Tibial artery (tissue), 4 donors: ENCODE data around the gene DEGS2.

Source experiments
- DNase-seq, 2 donors: peaks; one replicate each; pipeline ENCODE4 v3.0.0-alpha.2; 2019
- H3K27ac ChIP-seq, 2 donors: fragments of 200-600 bp; sonication (generic) in 1 of 2; 1 replicate in 1 of 2; 2 replicates in 1 of 2; pipeline ENCODE4 v1.5.1; 2018 to 2019; ENCODE audit warnings: mild to moderate bottlenecking in 1 of 2
- H3K27me3 ChIP-seq, 2 donors: fragments of 200-600 bp; sonication (generic) in 1 of 2; one replicate each; pipeline versions ENCODE4 v1.5.1 to v1.6.0; 2016 to 2019
- H3K36me3 ChIP-seq, 3 donors: fragments of 200-600 bp; sonication (generic) in 2 of 3; one replicate each; pipeline ENCODE4 v1.5.1; 2016 to 2019; ENCODE audit warnings: mild to moderate bottlenecking in 2 of 3
- H3K4me1 ChIP-seq, 4 donors: fragments of 200-600 bp; sonication (generic) in 2 of 4; 1 replicate in 3 of 4; 2 replicates in 1 of 4; pipeline ENCODE4 v1.5.1; 2016 to 2019
- H3K4me3 ChIP-seq, 2 donors: fragments of 200-600 bp; sonication (generic) in 1 of 2; 1 replicate in 1 of 2; 2 replicates in 1 of 2; pipeline ENCODE4 v1.5.1; 2018 to 2019; ENCODE audit warnings: mild to moderate bottlenecking in 2 of 2
- H3K9me3 ChIP-seq, 3 donors: fragments of 200-600 bp; sonication (generic) in 1 of 3; one replicate each; pipeline ENCODE4 v1.5.1; 2016 to 2019
- CTCF ChIP-seq, 2 experiments: fragments of 200-600 bp in 1 of 2; fragments of 450-650 bp in 1 of 2; IDR thresholded peaks; one replicate each; pipeline ENCODE4 v1.5.1; 2017 to 2019; ENCODE audit warnings: antibody characterized with exemption in 2 of 2, mild to moderate bottlenecking in 1 of 2, moderate library complexity in 1 of 2
- intact Hi-C: fragments of 100-400 bp; cut with DNase I; formaldehyde crosslinking; loops from one replicate; pipeline ENCODE4 v1.15.0; 2023; ENCODE audit warnings: low total_unique reads

Gene DEGS2

GRCh38 chr14:100147181-100147631 lies 12.2 kb downstream of the DEGS2 start:
- peaks cover 0 to 17% (median 0%) of the 10 kb centered on the region in 3 donors for H3K36me3 ChIP-seq
- no peaks in the 10 kb centered on the region for H3K9me3 ChIP-seq
- H3K27me3 ChIP-seq: peaks cover 0 to 14% of the 10 kb centered on the region in 2 donors
- H3K4me3 ChIP-seq: no peak overlapping the region
- TF ChIP-seq CTCF (IDR thresholded peaks at IDR 0.05): no peak
- intact Hi-C loops: no loop called here
- no peak overlapping the region for H3K27ac ChIP-seq
- peaks cover 0 to 35% (median 0%) of the 10 kb centered on the region in 4 donors for H3K4me1 ChIP-seq
- DNase-seq: no peak

GRCh38 chr14:100146531-100147091 lies 12.8 kb downstream of the DEGS2 start:
- H3K36me3 ChIP-seq: peaks cover 0 to 17% (median 0%) of the 10 kb centered on the region in 3 donors
- TF ChIP-seq CTCF (IDR thresholded peaks at IDR 0.05): no peak
- intact Hi-C loops: no loop called here
- peaks cover 0 to 34% (median 0%) of the 10 kb centered on the region in 4 donors for H3K4me1 ChIP-seq
- no peak for DNase-seq
- H3K4me3 ChIP-seq: no peak overlapping the region
- no peak overlapping the region for H3K27ac ChIP-seq
- no peaks in the 10 kb centered on the region for H3K9me3 ChIP-seq
- H3K27me3 ChIP-seq: peaks cover 0 to 14% of the 10 kb centered on the region in 2 donors

GRCh38 chr14:100145682-100146464 lies 13.6 kb downstream of the DEGS2 start:
- no peak overlapping the region for H3K4me3 ChIP-seq
- intact Hi-C loops: no loop called here
- H3K27me3 ChIP-seq: peaks cover 0 to 13% of the 10 kb centered on the region in 2 donors
- peaks cover 0 to 17% (median 0%) of the 10 kb centered on the region in 3 donors for H3K36me3 ChIP-seq
- H3K27ac ChIP-seq: no peak overlapping the region
- no peak for DNase-seq
- TF ChIP-seq CTCF (IDR thresholded peaks at IDR 0.05): no peak
- H3K9me3 ChIP-seq: no peaks in the 10 kb centered on the region
- peaks cover 0 to 29% (median 0%) of the 10 kb centered on the region in 4 donors for H3K4me1 ChIP-seq

- no peak for TF ChIP-seq CTCF (IDR thresholded peaks at IDR 0.05)
- H3K4me3 ChIP-seq: no peak overlapping the region
- peaks cover 0 to 5% of the 10 kb centered on the region in 2 donors for H3K27me3 ChIP-seq
- no peak overlapping the region for H3K27ac ChIP-seq
- intact Hi-C loops: no loop called here
- peaks cover 0 to 23% (median 0%) of the 10 kb centered on the region in 4 donors for H3K4me1 ChIP-seq
- H3K36me3 ChIP-seq: peaks cover 0 to 17% (median 0%) of the 10 kb centered on the region in 3 donors
- H3K9me3 ChIP-seq: no peaks in the 10 kb centered on the region
- no peak for DNase-seq
Measured at GRCh38 chr14:100144996-100145646, 14.3 kb downstream of the DEGS2 start.

GRCh38 chr14:100144645-100144995 lies 14.8 kb downstream of the DEGS2 start:
- intact Hi-C loops: no loop called here
- Histone ChIP-seq H3K4me1 (peaks cover 0 to 18% (median 0%) of the 10 kb centered on the region in 4 donors), H3K27me3 (peaks cover 0 to under 1% of the 10 kb centered on the region in 2 donors), H3K4me3 (no peak overlapping the region), H3K27ac (no peak overlapping the region), H3K36me3 (peaks cover 0 to 21% (median 0%) of the 10 kb centered on the region in 3 donors), H3K9me3 (no peaks in the 10 kb centered on the region)
- DNase-seq: no peak
- TF ChIP-seq CTCF (IDR thresholded peaks at IDR 0.05): no peak
